HCT116 (cell line): Measurements from ENCODE around the gene S100A7A. TPM values are rescaled to one million over a fixed set of nuclear protein-coding genes. Genes with fewer than 3 reads are reported as not detected.

ENCODE experiments used
- ATAC-seq: fragments of 200-7000 bp; cut with Tn5 transposase; 2 replicates; pipeline ENCODE4 v1.9.1; 2020; ENCODE audit warnings: mild to moderate bottlenecking, moderate library complexity
- BruUV-seq: library from RNA; stranded (reverse); fragments of 400-500 nt; replicated peaks from 2 replicates; lab custom pipeline; 2021; lab: Mats Ljungman, UMichigan
- CTCF ChIA-PET: fragments of 300-600 bp; sonication (Branson Sonifier 250); formaldehyde crosslinking; loops from one replicate; lab custom pipeline; 2021; ENCODE audit warnings: antibody characterized with exemption; lab: Charles Lee
- POLR2A ChIA-PET: fragments of 300-600, 350-600 bp; sonication (Branson Sonifier 250); formaldehyde crosslinking; loops from one replicate; lab custom pipeline; 2021; ENCODE audit warnings: antibody characterized with exemption; lab: Charles Lee
- RAD21 ChIA-PET, 2 experiments: fragments of 300-600 bp; sonication (Branson Sonifier 250); formaldehyde crosslinking; loops; one replicate each; lab custom pipeline; 2023; ENCODE audit warnings: low total read pairs in 2 of 2; ENCODE audit not compliant: uncharacterized antibody in 2 of 2, unreplicated experiment in 2 of 2, low non-redundant PET in 1 of 2; lab: Charles Lee
- DNase-seq: peaks from one replicate; pipeline ENCODE4 v3.0.0-alpha.2; 2010; ENCODE audit warnings: low read depth, low spot score
- H2AFZ ChIP-seq: fragments of 200-600 bp; shearing (Covaris generic), sonication (generic); 2 replicates; pipeline ENCODE4 v1.6.1; 2017; ENCODE audit warnings: low read depth, mixed run types, mixed read lengths, antibody characterized with exemption, low read length; ENCODE audit not compliant: poor library complexity, severe bottlenecking
- H3K27ac ChIP-seq: 2 replicates; pipeline ENCODE4 v1.5.1; 2012; ENCODE audit warnings: low read depth, low read length
- H3K27me3 ChIP-seq: fragments of 200-600 bp; sonication (generic); 2 replicates; pipeline ENCODE4 v1.6.1; 2016; ENCODE audit warnings: mixed run types, low read length, mixed read lengths; ENCODE audit not compliant: insufficient read depth
- H3K36me3 ChIP-seq, 2 experiments: fragments of 200-500 bp in 1 of 2; fragments of 200-600 bp in 1 of 2; sonication (Bioruptor generic) in 1 of 2; sonication (generic) in 1 of 2; 2 replicates each; pipeline versions ENCODE4 v1.5.1 to v1.6.1; 2014 to 2016; ENCODE audit warnings: low read length in 2 of 2, inconsistent platforms in 1 of 2, mixed read lengths in 1 of 2, mixed run types in 1 of 2; ENCODE audit not compliant: insufficient read depth in 2 of 2, control insufficient read depth in 1 of 2
- H3K4me1 ChIP-seq, 2 experiments: fragments of 200-600 bp in 1 of 2; sonication (generic) in 1 of 2; 2 replicates each; pipeline versions ENCODE4 v1.5.1 to v1.6.1; 2012 to 2017; ENCODE audit warnings: low read length in 2 of 2, inconsistent platforms in 1 of 2, mild to moderate bottlenecking in 1 of 2, mixed read lengths in 1 of 2, mixed run types in 1 of 2, moderate library complexity in 1 of 2; ENCODE audit not compliant: insufficient read depth in 2 of 2, control insufficient read depth in 1 of 2
- H3K4me2 ChIP-seq: fragments of 200-600 bp; sonication (generic); 2 replicates; pipeline ENCODE4 v1.6.1; 2017; ENCODE audit warnings: mixed run types, low read length, mixed read lengths
- H3K4me3 ChIP-seq, 2 experiments: fragments of 200-600 bp in 1 of 2; sonication (generic) in 1 of 2; replicated peaks in 1 of 2; 2 replicates each; pipeline ENCODE4 v1.5.1; 2011 to 2016; ENCODE audit warnings: low read length in 2 of 2, control low read depth in 1 of 2, low read depth in 1 of 2, mild to moderate bottlenecking in 1 of 2, mixed read lengths in 1 of 2, mixed run types in 1 of 2
- H3K79me2 ChIP-seq: fragments of 200-600 bp; sonication (generic); 2 replicates; pipeline ENCODE4 v1.6.1; 2017; ENCODE audit warnings: mild to moderate bottlenecking, mixed run types, low read length, moderate library complexity, mixed read lengths; ENCODE audit not compliant: insufficient read depth
- H3K9ac ChIP-seq: fragments of 200-600 bp; sonication (generic); 2 replicates; pipeline ENCODE4 v1.6.1; 2016; ENCODE audit warnings: low read length, mixed read lengths
- H3K9me2 ChIP-seq: fragments of 200-600 bp; sonication (generic), shearing (Covaris generic); 2 replicates; pipeline ENCODE4 v1.6.1; 2017; ENCODE audit warnings: mixed run types, mild to moderate bottlenecking, moderate library complexity; ENCODE audit not compliant: insufficient read depth
- H3K9me3 ChIP-seq, 2 experiments: fragments of 200-500 bp in 1 of 2; fragments of 200-600 bp in 1 of 2; sonication (Bioruptor generic) in 1 of 2; sonication (generic) in 1 of 2; 2 replicates each; pipeline ENCODE4 v1.6.1; 2014 to 2017; ENCODE audit warnings: low read length in 2 of 2, mixed read lengths in 2 of 2, inconsistent platforms in 1 of 2, low read depth in 1 of 2, mild to moderate bottlenecking in 1 of 2, mixed run types in 1 of 2, moderate library complexity in 1 of 2; ENCODE audit not compliant: control insufficient read depth in 1 of 2, insufficient read depth in 1 of 2
- H4K20me1 ChIP-seq: fragments of 200-600 bp; sonication (generic), shearing (Covaris generic); 2 replicates; pipeline ENCODE4 v1.6.1; 2017; ENCODE audit warnings: mixed run types, mild to moderate bottlenecking, moderate library complexity; ENCODE audit not compliant: insufficient read depth
- CBX3 ChIP-seq: IDR thresholded peaks from 2 replicates; pipeline ENCODE4 v1.6.1; 2012; ENCODE audit warnings: low read depth
- ELF1 ChIP-seq: IDR thresholded peaks from 2 replicates; pipeline ENCODE4 v1.6.1; 2012; ENCODE audit warnings: low read depth, borderline replicate concordance
- EZH2phosphoT487 ChIP-seq: fragments of 200-600 bp; IDR thresholded peaks from 2 replicates; pipeline ENCODE4 v1.6.1; 2018; ENCODE audit warnings: antibody characterized with exemption, borderline replicate concordance
- FOSL1 ChIP-seq: IDR thresholded peaks from 2 replicates; pipeline ENCODE4 v1.6.1; 2012; ENCODE audit warnings: low read depth
- JUND ChIP-seq: IDR thresholded peaks from 2 replicates; pipeline ENCODE4 v1.6.1; 2012
- POLR2A ChIP-seq: IDR thresholded peaks from 2 replicates; pipeline ENCODE4 v1.7.0; 2011; ENCODE audit warnings: borderline replicate concordance; ENCODE audit not compliant: insufficient read depth, insufficient read length; ENCODE audit errors: extremely low read depth
- RAD21 ChIP-seq: IDR thresholded peaks from 2 replicates; pipeline ENCODE4 v1.6.1; 2012; ENCODE audit warnings: low read depth, mild to moderate bottlenecking
- SIN3A ChIP-seq: IDR thresholded peaks from 2 replicates; pipeline ENCODE4 v1.6.1; 2012; ENCODE audit warnings: low read depth
- SP1 ChIP-seq: IDR thresholded peaks from 2 replicates; pipeline ENCODE4 v1.6.1; 2012; ENCODE audit warnings: low read depth
- SRF ChIP-seq: IDR thresholded peaks from 2 replicates; pipeline ENCODE4 v1.6.1; 2012; ENCODE audit warnings: low read depth
- TCF7L2 ChIP-seq: IDR thresholded peaks from 2 replicates; pipeline ENCODE4 v1.7.0; 2011; ENCODE audit warnings: borderline replicate concordance, inconsistent platforms; ENCODE audit not compliant: insufficient read depth, insufficient read length; ENCODE audit errors: extremely low read depth
- YY1 ChIP-seq: IDR thresholded peaks from 2 replicates; pipeline ENCODE4 v1.6.1; 2011; ENCODE audit warnings: low read length, low read depth, moderate library complexity, mild to moderate bottlenecking; ENCODE audit not compliant: insufficient replicate concordance; ENCODE audit errors: extremely low read depth
- ZFX ChIP-seq: fragments of 450-650 bp; IDR thresholded peaks from 2 replicates; pipeline ENCODE4 v1.6.1; 2017
- ZNF274 ChIP-seq: fragments of 200-500 bp; sonication (Bioruptor generic); IDR thresholded peaks from 2 replicates; pipeline ENCODE4 v1.6.1; 2014; ENCODE audit warnings: mild to moderate bottlenecking, low read depth, low read length, inconsistent platforms
- intact Hi-C: fragments of 100-400 bp; cut with micrococcal nuclease; formaldehyde crosslinking; loops from 2 replicates; pipeline ENCODE4 v1.10.0; 2022
- total RNA-seq: library from RNA; stranded (reverse); gene quantifications from one replicate; pipeline ENCODE4 v1.2.1, GENCODE V29; 2021; ENCODE audit not compliant: unreplicated experiment
- TF ChIP-seq, protein P1 (sequence below): IDR thresholded peaks from 2 replicates; pipeline ENCODE4 v1.6.1; 2012; ENCODE audit warnings: low read depth
- TF ChIP-seq, protein P2 (sequence below): IDR thresholded peaks from 2 replicates; pipeline ENCODE4 v1.6.1; 2012
- TF ChIP-seq, protein P3 (sequence below), 3 experiments: fragments of 200-600 bp in 1 of 3; sonication (generic) in 1 of 3; IDR thresholded peaks in 2 of 3; conservative IDR thresholded peaks in 1 of 3; 2 replicates each; pipeline ENCODE4 v1.5.1; 2012 to 2017; ENCODE audit warnings: low read depth in 2 of 3, low read length in 2 of 3, antibody characterized with exemption in 1 of 3, borderline replicate concordance in 1 of 3, control low read depth in 1 of 3, mild to moderate bottlenecking in 1 of 3, mixed read lengths in 1 of 3, mixed run types in 1 of 3, moderate library complexity in 1 of 3; ENCODE audit not compliant: insufficient read depth in 1 of 3

S100A7A gene
- total RNA-seq, 1 experiment from 2014 or later, result not detected

- no peak for DNase-seq
- no peaks in the 10 kb centered on the region for H3K9me3 ChIP-seq
- H3K4me1 ChIP-seq, result no peaks in the 10 kb centered on the region
- ChIA-PET POLR2A (no interaction called here), RAD21 (no interaction called here), CTCF (no interaction called here)
- TF ChIP-seq SP1 (no peak), ELF1 (no peak), FOSL1 (no peak), CBX3 (no peak), EZH2phosphoT487 (no peak), JUND (no peak), POLR2A (no peak), TCF7L2 (no peak), RAD21 (no peak), ZNF274 (no peak), YY1 (no peak), SIN3A (no peak), ZFX (no peak), SRF (no peak)
- TF ChIP-seq, protein P1, sequence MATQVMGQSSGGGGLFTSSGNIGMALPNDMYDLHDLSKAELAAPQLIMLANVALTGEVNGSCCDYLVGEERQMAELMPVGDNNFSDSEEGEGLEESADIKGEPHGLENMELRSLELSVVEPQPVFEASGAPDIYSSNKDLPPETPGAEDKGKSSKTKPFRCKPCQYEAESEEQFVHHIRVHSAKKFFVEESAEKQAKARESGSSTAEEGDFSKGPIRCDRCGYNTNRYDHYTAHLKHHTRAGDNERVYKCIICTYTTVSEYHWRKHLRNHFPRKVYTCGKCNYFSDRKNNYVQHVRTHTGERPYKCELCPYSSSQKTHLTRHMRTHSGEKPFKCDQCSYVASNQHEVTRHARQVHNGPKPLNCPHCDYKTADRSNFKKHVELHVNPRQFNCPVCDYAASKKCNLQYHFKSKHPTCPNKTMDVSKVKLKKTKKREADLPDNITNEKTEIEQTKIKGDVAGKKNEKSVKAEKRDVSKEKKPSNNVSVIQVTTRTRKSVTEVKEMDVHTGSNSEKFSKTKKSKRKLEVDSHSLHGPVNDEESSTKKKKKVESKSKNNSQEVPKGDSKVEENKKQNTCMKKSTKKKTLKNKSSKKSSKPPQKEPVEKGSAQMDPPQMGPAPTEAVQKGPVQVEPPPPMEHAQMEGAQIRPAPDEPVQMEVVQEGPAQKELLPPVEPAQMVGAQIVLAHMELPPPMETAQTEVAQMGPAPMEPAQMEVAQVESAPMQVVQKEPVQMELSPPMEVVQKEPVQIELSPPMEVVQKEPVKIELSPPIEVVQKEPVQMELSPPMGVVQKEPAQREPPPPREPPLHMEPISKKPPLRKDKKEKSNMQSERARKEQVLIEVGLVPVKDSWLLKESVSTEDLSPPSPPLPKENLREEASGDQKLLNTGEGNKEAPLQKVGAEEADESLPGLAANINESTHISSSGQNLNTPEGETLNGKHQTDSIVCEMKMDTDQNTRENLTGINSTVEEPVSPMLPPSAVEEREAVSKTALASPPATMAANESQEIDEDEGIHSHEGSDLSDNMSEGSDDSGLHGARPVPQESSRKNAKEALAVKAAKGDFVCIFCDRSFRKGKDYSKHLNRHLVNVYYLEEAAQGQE, result no peak
- TF ChIP-seq, protein P2, sequence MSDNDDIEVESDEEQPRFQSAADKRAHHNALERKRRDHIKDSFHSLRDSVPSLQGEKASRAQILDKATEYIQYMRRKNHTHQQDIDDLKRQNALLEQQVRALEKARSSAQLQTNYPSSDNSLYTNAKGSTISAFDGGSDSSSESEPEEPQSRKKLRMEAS, result no peak
- TF ChIP-seq, protein P3, sequence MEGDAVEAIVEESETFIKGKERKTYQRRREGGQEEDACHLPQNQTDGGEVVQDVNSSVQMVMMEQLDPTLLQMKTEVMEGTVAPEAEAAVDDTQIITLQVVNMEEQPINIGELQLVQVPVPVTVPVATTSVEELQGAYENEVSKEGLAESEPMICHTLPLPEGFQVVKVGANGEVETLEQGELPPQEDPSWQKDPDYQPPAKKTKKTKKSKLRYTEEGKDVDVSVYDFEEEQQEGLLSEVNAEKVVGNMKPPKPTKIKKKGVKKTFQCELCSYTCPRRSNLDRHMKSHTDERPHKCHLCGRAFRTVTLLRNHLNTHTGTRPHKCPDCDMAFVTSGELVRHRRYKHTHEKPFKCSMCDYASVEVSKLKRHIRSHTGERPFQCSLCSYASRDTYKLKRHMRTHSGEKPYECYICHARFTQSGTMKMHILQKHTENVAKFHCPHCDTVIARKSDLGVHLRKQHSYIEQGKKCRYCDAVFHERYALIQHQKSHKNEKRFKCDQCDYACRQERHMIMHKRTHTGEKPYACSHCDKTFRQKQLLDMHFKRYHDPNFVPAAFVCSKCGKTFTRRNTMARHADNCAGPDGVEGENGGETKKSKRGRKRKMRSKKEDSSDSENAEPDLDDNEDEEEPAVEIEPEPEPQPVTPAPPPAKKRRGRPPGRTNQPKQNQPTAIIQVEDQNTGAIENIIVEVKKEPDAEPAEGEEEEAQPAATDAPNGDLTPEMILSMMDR (IDR thresholded peaks at IDR 0.05 in 2 of 3, conservative IDR thresholded peaks at IDR 0.05 in 1 of 3; ENCODE audit: borderline replicate concordance in 1 of 3, insufficient read depth in 1 of 3, low read depth in 2 of 3, low read length in 2 of 3), result no peak
- H3K27ac ChIP-seq, result no peak overlapping the region
- H3K9me2 ChIP-seq, result no peaks in the 10 kb centered on the region
- peaks cover 91% of the 10 kb centered on the region for H3K27me3 ChIP-seq
- no peaks in the 10 kb centered on the region for H4K20me1 ChIP-seq
- no TSS peak for BruUV-seq
- H3K4me2 ChIP-seq, result no peak overlapping the region
- no peaks in the 10 kb centered on the region for H3K79me2 ChIP-seq
- ATAC-seq, result no peak
- no peaks in the 10 kb centered on the region for H3K36me3 ChIP-seq
- no peak overlapping the region for H3K9ac ChIP-seq
- no peak overlapping the region for H3K4me3 ChIP-seq
- no peak overlapping the region for H2AFZ ChIP-seq
- intact Hi-C loops, result no loop called here
Observed at GRCh38 chr1:153431002-153431401, 14.7 kb downstream of the S100A7A start.
